WTC11 (cell line): ENCODE data around the gene KHDC1L. TPM values are rescaled to one million over a fixed set of nuclear protein-coding genes. Genes with fewer than 3 reads are reported as not detected.
"Not testable (repeated sequence)": the region's sequence is repeated elsewhere in the genome, so short reads cannot be mapped to it uniquely, and the experiment has no call there.

Experiments
- ATAC-seq: fragments of 200-7000 bp; cut with Tn5 transposase; 2 replicates; pipeline ENCODE4 v1.10.0; 2021; ENCODE audit warnings: mild to moderate bottlenecking, moderate library complexity
- CTCF ChIA-PET: fragments of 300-600 bp; sonication (Branson Sonifier 250); formaldehyde crosslinking; loops from one replicate; lab custom pipeline; 2021; ENCODE audit warnings: antibody characterized with exemption; lab: Charles Lee
- POLR2A ChIA-PET: fragments of 350-600 bp; sonication (Branson Sonifier 250); formaldehyde crosslinking; loops from one replicate; lab custom pipeline; 2021; ENCODE audit warnings: antibody characterized with exemption; lab: Charles Lee
- DNase-seq: peaks from one replicate; pipeline ENCODE4 v3.0.0; 2021; ENCODE audit warnings: low spot score
- H3K27ac Mint-ChIP-seq: 2 replicates; pipeline ENCODE4 v1.8.0; 2021; ENCODE audit warnings: mixed read lengths
- H3K27me3 Mint-ChIP-seq: 2 replicates; pipeline ENCODE4 v1.8.0; 2021; ENCODE audit warnings: low read depth, mild to moderate bottlenecking, moderate library complexity, mixed read lengths
- H3K36me3 Mint-ChIP-seq: 2 replicates; pipeline ENCODE4 v1.8.0; 2021; ENCODE audit warnings: mixed read lengths
- H3K4me1 Mint-ChIP-seq: 2 replicates; pipeline ENCODE4 v1.8.0; 2022; ENCODE audit warnings: mixed read lengths
- H3K4me3 Mint-ChIP-seq: 2 replicates; pipeline ENCODE4 v1.8.0; 2021; ENCODE audit warnings: mild to moderate bottlenecking, moderate library complexity, mixed read lengths
- H3K9me3 Mint-ChIP-seq: 2 replicates; pipeline ENCODE4 v1.8.0; 2021; ENCODE audit warnings: mixed read lengths
- CBFB ChIP-seq: sonication (generic); formaldehyde crosslinking; IDR thresholded peaks from 2 replicates; pipeline ENCODE4 v1.8.1; 2022; ENCODE audit warnings: mild to moderate bottlenecking, low read depth, missing genetic modification reagents
- CREB1 ChIP-seq: sonication (generic); formaldehyde crosslinking; IDR thresholded peaks from 2 replicates; pipeline ENCODE4 v1.8.0; 2023; ENCODE audit warnings: mild to moderate bottlenecking, missing genetic modification reagents
- ELF4 ChIP-seq: sonication (generic); formaldehyde crosslinking; IDR thresholded peaks from 2 replicates; pipeline ENCODE4 v1.8.1; 2022; ENCODE audit warnings: low read depth, mild to moderate bottlenecking, moderate library complexity, missing genetic modification reagents
- ETV6 ChIP-seq: sonication (generic); formaldehyde crosslinking; IDR thresholded peaks from 2 replicates; pipeline ENCODE4 v1.8.1; 2022; ENCODE audit warnings: mild to moderate bottlenecking, missing genetic modification reagents
- GRHL2 ChIP-seq: fragments of 250-450 bp; sonication (Bioruptor Pico); IDR thresholded peaks from 2 replicates; pipeline ENCODE4 v1.8.0; 2022; ENCODE audit warnings: mild to moderate bottlenecking, moderate library complexity; ENCODE audit not compliant: insufficient replicate concordance, severe bottlenecking
- HMGXB4 ChIP-seq: sonication (generic); formaldehyde crosslinking; IDR thresholded peaks from 2 replicates; pipeline ENCODE4 v1.8.1; 2023; ENCODE audit warnings: mild to moderate bottlenecking, moderate library complexity, missing genetic modification reagents
- IRF1 ChIP-seq: sonication (generic); formaldehyde crosslinking; IDR thresholded peaks from 2 replicates; pipeline ENCODE4 v1.8.0; 2023; ENCODE audit warnings: missing genetic modification reagents
- JAZF1 ChIP-seq: fragments of 250-450 bp; sonication (Bioruptor Pico); IDR thresholded peaks from 2 replicates; pipeline ENCODE4 v1.9.0; 2021; ENCODE audit warnings: moderate library complexity, mild to moderate bottlenecking, inconsistent platforms
- KAT7 ChIP-seq: sonication (generic); formaldehyde crosslinking; IDR thresholded peaks from 2 replicates; pipeline ENCODE4 v1.8.1; 2023; ENCODE audit warnings: missing genetic modification reagents, mild to moderate bottlenecking, borderline replicate concordance
- MYBL2 ChIP-seq: sonication (generic); formaldehyde crosslinking; IDR thresholded peaks from 2 replicates; pipeline ENCODE4 v1.8.1; 2023; ENCODE audit warnings: mild to moderate bottlenecking, moderate library complexity, missing genetic modification reagents
- PRDM15 ChIP-seq: sonication (generic); formaldehyde crosslinking; IDR thresholded peaks from 2 replicates; pipeline ENCODE4 v1.8.0; 2022; ENCODE audit warnings: missing genetic modification reagents
- PRRX2 ChIP-seq: fragments of 250-450 bp; sonication (Bioruptor Pico); IDR thresholded peaks from 2 replicates; pipeline ENCODE4 v1.8.0; 2021; ENCODE audit warnings: mild to moderate bottlenecking
- STAT6 ChIP-seq: sonication (generic); formaldehyde crosslinking; conservative IDR thresholded peaks from 2 replicates; pipeline ENCODE4 v1.8.1; 2023; ENCODE audit warnings: mild to moderate bottlenecking, low read depth, missing genetic modification reagents, moderate library complexity
- USF1 ChIP-seq: sonication (generic); formaldehyde crosslinking; IDR thresholded peaks from 2 replicates; pipeline ENCODE4 v1.8.0; 2022; ENCODE audit warnings: mild to moderate bottlenecking, missing genetic modification reagents
- ZBTB43 ChIP-seq: sonication (generic); formaldehyde crosslinking; IDR thresholded peaks from 2 replicates; pipeline ENCODE4 v1.8.1; 2023; ENCODE audit warnings: mild to moderate bottlenecking, missing genetic modification reagents
- ZMAT4 ChIP-seq: fragments of 250-450 bp; sonication (Bioruptor Pico); IDR thresholded peaks from 2 replicates; pipeline ENCODE4 v1.9.0; 2021; ENCODE audit warnings: mild to moderate bottlenecking
- ZNF232 ChIP-seq: sonication (generic); formaldehyde crosslinking; IDR thresholded peaks from 2 replicates; pipeline ENCODE4 v1.8.0; 2022; ENCODE audit warnings: mild to moderate bottlenecking, missing genetic modification reagents
- ZNF396 ChIP-seq: fragments of 250-450 bp; sonication (Bioruptor Pico); IDR thresholded peaks from 2 replicates; pipeline ENCODE4 v1.8.0; 2021; ENCODE audit warnings: mild to moderate bottlenecking, moderate library complexity, borderline replicate concordance
- ZNF416 ChIP-seq: fragments of 250-450 bp; sonication (Bioruptor Pico); IDR thresholded peaks from 2 replicates; pipeline ENCODE4 v1.9.0; 2021; ENCODE audit warnings: mild to moderate bottlenecking, inconsistent platforms
- ZSCAN18 ChIP-seq: fragments of 250-450 bp; sonication (Bioruptor Pico); IDR thresholded peaks from 2 replicates; pipeline ENCODE4 v2.1.2; 2022; ENCODE audit warnings: mild to moderate bottlenecking, moderate library complexity
- total RNA-seq: library from RNA; stranded (reverse); gene quantifications from 3 replicates; pipeline ENCODE4 v1.2.3, GENCODE V29; 2021

KHDC1L gene
- total RNA-seq, 1 experiment from 2014 or later, result 0.28 TPM

- DNase-seq, H3K9me3 Mint-ChIP-seq, H3K4me3 Mint-ChIP-seq, H3K27me3 Mint-ChIP-seq, POLR2A ChIA-PET, H3K36me3 Mint-ChIP-seq, H3K27ac Mint-ChIP-seq, H3K4me1 Mint-ChIP-seq, ATAC-seq: not testable (repeated sequence)
- CTCF ChIA-PET, result interaction anchor here (0.9 to 1.2 kb wide), 2 partner anchors 31 to 136 kb away, joined by 4 read pairs; no protein-coding TSS in a partner anchor
These were observed 29.0 kb upstream of the KHDC1L start for GRCh38 chr6:73254323-73254722.

GRCh38 chr6:73252703-73253102 is 27.4 kb upstream of the KHDC1L start:
- Mint-ChIP-seq H3K4me3 (no peak overlapping the region), H3K27ac (no peak overlapping the region), H3K27me3 (no peaks in the 10 kb centered on the region), H3K4me1 (peaks cover 9% of the 10 kb centered on the region), H3K9me3 (no peaks in the 10 kb centered on the region), H3K36me3 (no peaks in the 10 kb centered on the region)
- no peak for TF ChIP-seq ZBTB43 (CRISPR knock-in tag)
- TF ChIP-seq ELF4 (CRISPR knock-in tag), result no peak
- no peak for TF ChIP-seq ZNF232 (CRISPR knock-in tag)
- no peak for TF ChIP-seq ZMAT4 (CRISPR knock-in tag)
- no peak for TF ChIP-seq MYBL2 (CRISPR knock-in tag)
- TF ChIP-seq CBFB (CRISPR knock-in tag), result no peak
- TF ChIP-seq GRHL2, result no peak
- no peak for TF ChIP-seq HMGXB4 (CRISPR knock-in tag)
- TF ChIP-seq ZNF416 (CRISPR knock-in tag), result no peak
- no peak for TF ChIP-seq USF1
- no peak for TF ChIP-seq STAT6 (CRISPR knock-in tag)
- ChIA-PET POLR2A (interaction anchor here (0.9 kb wide), 1 partner anchor 9 kb away, joined by 3 read pairs; no protein-coding TSS in a partner anchor), CTCF (interaction anchor here (1.4 kb wide), 1 partner anchor 56 kb away, joined by 3 read pairs; no protein-coding TSS in a partner anchor)
- ATAC-seq (no peak), DNase-seq (no peak)

GRCh38 chr6:73250016-73250415 is 24.7 kb upstream of the KHDC1L start:
- Mint-ChIP-seq H3K4me1 (peaks cover 9% of the 10 kb centered on the region), H3K27me3 (no peaks in the 10 kb centered on the region), H3K36me3 (no peaks in the 10 kb centered on the region), H3K9me3 (no peaks in the 10 kb centered on the region), H3K4me3 (no peak overlapping the region), H3K27ac (no peak overlapping the region)
- ChIA-PET POLR2A (no interaction called here), CTCF (interaction anchor here (0.5 kb wide), 1 partner anchor 11 kb away, joined by 3 read pairs; no protein-coding TSS in a partner anchor)
- no peak for DNase-seq
- ATAC-seq, result no peak
- no peak for TF ChIP-seq ZNF396
- TF ChIP-seq JAZF1, result no peak
- no peak for TF ChIP-seq PRRX2 (CRISPR knock-in tag)
- no peak for TF ChIP-seq KAT7 (CRISPR knock-in tag)
- no peak for TF ChIP-seq CREB1 (CRISPR knock-in tag)
- TF ChIP-seq ETV6 (CRISPR knock-in tag), result no peak
- no peak for TF ChIP-seq PRDM15 (CRISPR knock-in tag)
- no peak for TF ChIP-seq ZSCAN18 (CRISPR knock-in tag)
- TF ChIP-seq IRF1 (CRISPR knock-in tag), result no peak
